ENCODE data around the gene MICALL1. TPM values are rescaled to one million over a fixed set of nuclear protein-coding genes. Genes with fewer than 3 reads are reported as not detected.
"Not testable (repeated sequence)": the region's sequence is repeated elsewhere in the genome, so short reads cannot be mapped to it uniquely, and the experiment has no call there.

MICALL1 gene
- total RNA-seq, 1 donor from 2014 or later: 65.0 TPM

- DNase-seq (ENCODE audit: low read depth): no peak
Observed at GRCh38 chr22:37930270-37930951, 24.3 kb downstream of the MICALL1 start.

DNA sequence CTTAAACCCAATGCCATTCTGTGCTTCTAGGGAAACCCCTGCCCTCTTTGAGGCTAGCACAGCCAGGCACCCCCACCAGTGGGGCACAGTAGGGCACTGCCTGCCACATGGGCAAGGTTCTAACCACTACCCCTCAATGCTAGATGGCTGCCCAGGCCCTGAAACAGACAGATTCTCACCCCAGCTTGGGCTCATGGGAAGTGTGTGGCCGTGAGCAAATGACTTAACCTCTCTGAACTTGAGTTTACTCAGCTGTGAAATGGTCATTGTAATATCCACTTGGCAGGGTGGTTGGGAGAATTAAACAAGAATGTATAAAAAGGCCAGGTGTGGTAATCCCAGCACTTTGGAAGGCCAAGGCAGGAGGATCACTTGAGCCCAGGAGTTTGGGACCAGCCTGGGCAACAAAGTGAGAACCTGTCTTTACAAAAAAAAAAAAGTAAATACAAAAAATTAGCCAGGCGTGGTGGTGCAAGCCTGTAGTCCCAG lies 24.9 kb downstream of the MICALL1 start:
- DNase-seq (ENCODE audit: low read depth): peak; percentile 29

DNA sequence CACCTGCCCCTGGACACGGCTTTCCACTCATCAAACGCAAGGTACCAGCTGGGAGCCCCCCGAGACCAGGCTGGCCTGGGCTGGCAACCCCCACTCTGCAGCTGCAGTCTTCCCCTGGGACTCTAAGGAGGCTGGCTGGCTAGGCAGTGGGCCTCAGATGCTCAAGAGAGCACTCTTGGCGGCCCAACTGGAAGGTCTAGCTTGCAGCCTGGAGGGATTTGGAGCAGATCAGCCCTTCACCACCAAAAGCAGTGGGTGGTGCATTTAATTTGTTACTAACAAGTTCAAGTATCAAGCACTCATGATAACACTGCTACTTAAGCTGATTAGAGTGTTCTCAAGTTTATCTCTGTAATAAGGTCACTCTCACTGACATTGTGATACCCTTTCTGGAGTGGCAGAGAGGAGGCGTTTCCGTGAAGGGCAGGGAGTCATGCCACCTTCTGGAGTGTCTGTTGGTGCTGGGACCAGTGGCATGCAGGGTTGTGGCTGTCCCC lies 25.8 kb downstream of the MICALL1 start:
- DNase-seq (ENCODE audit: low read depth): no peak

GRCh38 chr22:37932401-37932800 lies 26.3 kb downstream of the MICALL1 start:
- no peak for DNase-seq (ENCODE audit: low read depth)

DNA sequence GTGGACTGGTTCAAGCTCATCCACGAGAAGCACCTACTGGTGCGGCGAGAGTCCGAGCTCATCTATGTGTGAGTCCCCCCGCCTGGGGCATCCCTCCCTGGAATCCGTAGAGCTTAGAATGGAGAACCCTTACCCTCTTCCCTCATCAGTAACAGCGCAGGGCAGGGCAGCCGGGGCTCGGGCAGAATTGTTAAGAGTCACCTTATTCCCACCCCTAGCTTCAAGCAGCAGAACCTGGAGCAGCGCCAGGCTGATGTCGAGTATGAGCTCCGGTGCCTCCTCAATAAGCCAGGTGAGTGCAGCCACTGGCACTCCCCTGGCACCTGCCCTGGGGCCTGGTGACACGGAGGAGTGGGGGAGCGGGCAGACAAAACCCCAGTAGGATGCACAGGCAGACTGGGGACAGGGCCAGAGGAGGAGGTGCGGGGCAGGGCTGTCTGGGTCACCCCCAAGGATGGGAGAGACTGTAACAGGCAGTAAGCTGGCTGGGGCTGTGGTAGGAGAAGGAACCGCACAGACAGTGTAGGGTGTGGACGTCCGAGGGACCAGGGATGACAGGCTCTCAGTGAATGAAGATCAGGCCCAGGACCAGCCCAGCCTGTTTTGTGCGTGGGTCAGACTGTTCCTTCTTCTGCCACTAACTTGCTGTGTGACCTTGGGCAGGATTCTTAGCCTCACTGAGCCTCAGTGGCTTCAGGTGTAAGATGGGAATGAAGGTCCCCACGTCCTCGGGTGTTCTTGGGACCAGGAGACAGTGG lies 26.9 kb downstream of the MICALL1 start:
- no peak for DNase-seq (ENCODE audit: low read depth)

GRCh38 chr22:37933711-37934376 lies 27.7 kb downstream of the MICALL1 start:
- peak; percentile 84 for DNase-seq (ENCODE audit: low read depth)

GRCh38 chr22:37940698-37941376 lies 34.7 kb downstream of the MICALL1 start:
- DNase-seq (ENCODE audit: low read depth): no peak

- DNase-seq (ENCODE audit: low read depth): no peak
Observed at GRCh38 chr22:37942133-37942532, 36.0 kb downstream of the MICALL1 start.

- peak; percentile 84 for DNase-seq (ENCODE audit: low read depth)
Observed at GRCh38 chr22:37943136-37943824, 37.2 kb downstream of the MICALL1 start.

GRCh38 chr22:37943825-37944198 lies 37.7 kb downstream of the MICALL1 start:
- no peak for DNase-seq (ENCODE audit: low read depth)

GRCh38 chr22:37944423-37944822 lies 38.3 kb downstream of the MICALL1 start:
- not testable (repeated sequence) for DNase-seq (ENCODE audit: low read depth)

- not testable (repeated sequence) for DNase-seq (ENCODE audit: low read depth)
Observed at GRCh38 chr22:37947142-37947795, 41.2 kb downstream of the MICALL1 start.

DNA sequence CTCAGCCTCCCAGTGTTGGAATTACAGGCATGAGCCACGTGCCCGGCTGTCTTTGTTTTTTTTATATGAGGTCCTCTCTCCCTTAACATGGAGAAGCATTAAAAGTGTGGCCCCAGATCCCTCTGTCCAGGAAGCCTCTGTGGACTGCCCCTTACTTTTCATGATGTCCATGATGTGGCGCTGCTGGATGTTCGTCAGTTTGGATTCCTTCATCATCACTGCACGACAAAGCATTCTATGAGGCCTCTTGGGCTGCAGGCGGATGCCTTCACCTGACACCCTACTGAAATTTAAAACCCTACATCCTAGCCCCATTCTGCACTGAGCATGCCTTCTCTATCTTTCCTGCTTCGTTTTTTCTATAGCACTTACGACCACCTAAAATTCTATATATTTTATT lies 45.2 kb downstream of the MICALL1 start:
- no peak for DNase-seq (ENCODE audit: low read depth)

DNA sequence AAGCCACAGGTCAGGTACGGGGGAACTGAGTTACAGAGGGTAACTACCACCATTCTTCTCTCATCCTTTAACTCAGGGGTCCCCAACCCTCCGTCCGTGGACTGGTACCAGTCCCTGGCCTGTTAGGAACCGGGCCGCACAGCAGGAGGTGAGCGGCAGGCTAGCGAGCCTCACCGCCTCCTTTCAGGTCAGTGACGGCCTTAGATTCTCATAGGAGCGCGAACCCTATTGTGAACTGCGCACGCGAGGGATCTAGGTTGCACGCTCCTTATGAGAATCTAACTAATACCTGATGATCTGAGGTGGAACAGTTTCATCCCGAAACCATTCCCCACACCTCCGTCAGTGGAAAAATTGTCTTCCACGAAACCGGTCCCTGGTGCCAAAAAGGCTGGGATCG lies 46.5 kb downstream of the MICALL1 start:
- DNase-seq (ENCODE audit: low read depth): not testable (repeated sequence)

GRCh38 chr22:37953062-37953436 lies 47.0 kb downstream of the MICALL1 start:
- DNase-seq (ENCODE audit: low read depth): no peak

DNA sequence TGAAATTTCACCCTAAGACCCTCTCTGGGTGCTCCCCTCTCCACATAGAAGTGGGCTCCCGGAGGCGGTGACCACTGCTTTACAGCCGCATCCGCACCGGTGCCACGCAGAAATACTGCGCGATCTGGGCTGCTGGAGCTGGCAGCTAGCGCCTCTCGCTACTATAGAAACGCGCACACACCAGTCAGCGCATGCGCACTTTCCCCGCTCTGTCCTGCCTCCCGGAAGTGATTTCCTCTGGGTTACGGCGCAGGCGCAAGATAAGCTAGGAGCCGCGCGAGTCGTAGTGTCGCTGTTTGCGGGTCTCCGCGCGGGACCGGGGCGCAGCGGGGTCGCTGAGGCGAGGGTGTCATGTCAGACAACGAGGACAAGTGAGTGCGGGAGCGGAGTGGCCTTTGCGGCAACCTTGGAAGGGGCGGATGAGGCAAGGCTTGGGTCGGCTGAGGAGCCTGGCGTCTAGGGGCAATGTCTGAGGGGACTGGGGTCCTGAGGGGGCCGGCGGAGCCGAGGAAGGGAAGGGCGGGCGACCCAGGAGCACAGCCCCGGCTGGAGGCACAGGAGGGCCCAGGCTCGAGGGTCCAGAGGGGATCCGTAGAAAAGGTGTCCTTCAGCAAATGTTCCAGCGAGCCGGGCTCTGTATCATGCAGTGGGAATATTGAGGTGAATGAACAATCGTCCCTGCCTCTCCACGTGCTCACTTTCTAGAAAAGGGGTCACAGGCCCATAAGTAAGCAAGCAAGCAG lies 47.5 kb downstream of the MICALL1 start, which contains the start of the genes C22orf23 and POLR2F:
TSS of gene C22orf23 (minus strand) at position 165 of the 743 bp plus-strand sequence. CDS start 452 bp downstream, outside the sequence.
TSS of gene POLR2F (plus strand) at position 263 of the 743 bp plus-strand sequence. CDS start at position 352, 89 bp downstream.
- peak; percentile 90 for DNase-seq (ENCODE audit: low read depth)

DNA sequence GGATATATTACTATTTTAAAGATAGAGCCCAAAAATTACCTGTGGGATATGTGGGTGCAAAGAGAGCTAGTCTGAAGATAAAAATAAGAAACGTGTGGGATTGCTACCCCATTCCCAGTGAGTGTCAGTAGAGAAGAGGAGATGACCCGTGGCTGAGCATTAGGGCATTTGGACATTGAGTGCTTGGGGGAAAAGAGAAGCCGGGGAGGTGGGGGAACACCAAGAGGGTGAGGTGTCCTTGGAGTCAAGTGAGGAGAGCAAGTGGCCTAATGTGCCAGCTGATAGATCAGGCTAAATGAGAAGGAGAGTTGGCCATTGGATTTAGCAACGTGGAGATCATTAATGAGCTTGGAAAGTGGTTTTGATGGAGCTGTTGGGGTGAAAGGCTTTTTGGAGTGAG lies 48.6 kb downstream of the MICALL1 start:
- DNase-seq (ENCODE audit: low read depth): no peak

- not testable (repeated sequence) for DNase-seq (ENCODE audit: low read depth)
Observed at GRCh38 chr22:37955825-37956397, 49.8 kb downstream of the MICALL1 start.

GRCh38 chr22:37957232-37957631 lies 51.1 kb downstream of the MICALL1 start:
- no peak for DNase-seq (ENCODE audit: low read depth)

Measured in renal cortical epithelial cell (primary cell).